ENCODE data around the gene MFSD6. TPM values are rescaled to one million over a fixed set of nuclear protein-coding genes. Genes with fewer than 3 reads are reported as not detected.
A peak's percentile ranks its signal among the peaks of the same experiment; 100 is the strongest.

MFSD6 gene
- total and polyA plus RNA-seq, 5 donors from 2014 or later = 24.0 to 67.1 (median 29.2) TPM

DNA sequence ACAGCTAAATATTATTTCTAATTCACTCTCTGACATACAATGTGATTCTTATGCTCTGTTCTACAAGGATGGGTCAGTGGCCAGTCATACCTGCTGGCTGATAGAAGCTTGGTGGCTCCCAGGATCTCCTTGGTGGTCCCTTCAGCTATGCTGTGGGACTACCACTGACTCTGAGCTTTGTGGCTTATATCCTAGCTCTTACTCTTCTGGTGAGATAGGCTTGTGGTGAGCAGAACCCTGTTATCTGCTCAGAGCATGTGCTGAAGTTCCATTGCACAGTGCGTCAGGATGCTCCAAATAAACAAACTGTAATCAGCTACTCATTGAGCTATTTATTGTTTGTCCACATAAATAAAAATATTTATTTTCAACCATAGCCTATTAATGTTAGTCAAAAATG is 51.7 kb downstream of the MFSD6 start:
- Mint-ChIP-seq H3K4me3 (no peak overlapping the region), H3K9me3 (peaks cover 0 to 3% (median 0%) of the 10 kb centered on the region in 7 donors), H3K27ac (no peak overlapping the region), H3K36me3 (peaks cover 41% of the 10 kb centered on the region), H3K4me1 (peaks cover 33 to 84% (median 59%) of the 10 kb centered on the region in 4 donors), H3K27me3 (no peaks in the 10 kb centered on the region)
- no peak overlapping the region for H3K27ac ChIP-seq (ENCODE audit: insufficient read depth, low read length, poor library complexity, severe bottlenecking)
- no peaks in the 10 kb centered on the region for H3K27me3 ChIP-seq (ENCODE audit: control insufficient read depth, insufficient read depth, low read length)
- DNase-seq (no peak), ATAC-seq (ENCODE audit: low read depth in 2 of 2) (no peak)
- H3K4me1 ChIP-seq (ENCODE audit: control insufficient read depth, insufficient read depth, low read length, poor library complexity, severe bottlenecking) = peaks cover 7% of the 10 kb centered on the region
- H3K4me3 ChIP-seq (ENCODE audit: low read depth, low read length) = no peak overlapping the region
- no peaks in the 10 kb centered on the region for H3K9me3 ChIP-seq (ENCODE audit: control insufficient read depth in 2 of 2, low read length in 2 of 2)
- peaks cover 29% of the 10 kb centered on the region for H3K36me3 ChIP-seq (ENCODE audit: control insufficient read depth, insufficient read depth, low read length)

- ATAC-seq (ENCODE audit: low read depth in 2 of 2) (no peak), DNase-seq (no peak)
- peaks cover 37 to 86% (median 61%) of the 10 kb centered on the region in 4 donors for H3K4me1 Mint-ChIP-seq
- Histone ChIP-seq H3K27me3 (ENCODE audit: control insufficient read depth, insufficient read depth, low read length) (no peaks in the 10 kb centered on the region), H3K4me3 (ENCODE audit: low read depth, low read length) (no peak overlapping the region), H3K9me3 (ENCODE audit: control insufficient read depth in 2 of 2, low read length in 2 of 2) (no peaks in the 10 kb centered on the region), H3K36me3 (ENCODE audit: control insufficient read depth, insufficient read depth, low read length) (peaks cover 29% of the 10 kb centered on the region), H3K27ac (ENCODE audit: insufficient read depth, low read length, poor library complexity, severe bottlenecking) (no peak overlapping the region), H3K4me1 (ENCODE audit: control insufficient read depth, insufficient read depth, low read length, poor library complexity, severe bottlenecking) (peaks cover 11% of the 10 kb centered on the region)
- H3K36me3 Mint-ChIP-seq = peaks cover 38% of the 10 kb centered on the region
- no peak overlapping the region for H3K4me3 Mint-ChIP-seq
- H3K27me3 Mint-ChIP-seq = no peaks in the 10 kb centered on the region
- H3K27ac Mint-ChIP-seq = peak overlapping the region in 2 of 3 donors; percentile 1 to 76
- H3K9me3 Mint-ChIP-seq = peaks cover 0 to 3% (median 0%) of the 10 kb centered on the region in 7 donors
Observed at GRCh38 chr2:190460487-190460886, 52.3 kb downstream of the MFSD6 start.

DNA sequence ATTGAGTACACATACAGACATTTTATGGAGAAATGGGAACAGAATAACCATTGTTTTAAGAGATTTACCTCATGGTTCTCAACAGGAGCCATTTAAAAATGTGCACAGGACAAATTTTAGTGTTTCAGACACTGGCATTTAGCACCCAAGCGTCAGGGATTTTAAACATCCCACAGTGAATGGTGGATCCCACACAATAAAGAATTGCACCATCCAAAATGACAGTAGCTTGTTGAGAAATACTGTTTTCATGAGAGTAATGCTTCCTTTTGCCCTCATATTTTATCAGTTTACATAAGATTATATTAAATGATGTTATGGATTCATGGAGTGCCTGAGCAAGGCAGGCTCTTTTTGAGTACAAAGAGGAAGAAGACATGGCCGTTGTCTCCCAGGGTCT is 54.0 kb downstream of the MFSD6 start:
- Mint-ChIP-seq H3K27ac (peak overlapping the region in 1 of 3 donors; percentile 66), H3K36me3 (peaks cover 33% of the 10 kb centered on the region), H3K4me1 (peaks cover 48 to 90% (median 69%) of the 10 kb centered on the region in 4 donors), H3K27me3 (no peaks in the 10 kb centered on the region), H3K9me3 (peaks cover 0 to 2% (median 0%) of the 10 kb centered on the region in 7 donors), H3K4me3 (no peak overlapping the region)
- H3K4me1 ChIP-seq (ENCODE audit: control insufficient read depth, insufficient read depth, low read length, poor library complexity, severe bottlenecking) = peaks cover 11% of the 10 kb centered on the region
- ATAC-seq (ENCODE audit: low read depth in 2 of 2) (no peak), DNase-seq (no peak)
- no peaks in the 10 kb centered on the region for H3K9me3 ChIP-seq (ENCODE audit: control insufficient read depth in 2 of 2, low read length in 2 of 2)
- H3K27me3 ChIP-seq (ENCODE audit: control insufficient read depth, insufficient read depth, low read length) = no peaks in the 10 kb centered on the region
- no peak overlapping the region for H3K27ac ChIP-seq (ENCODE audit: insufficient read depth, low read length, poor library complexity, severe bottlenecking)
- no peak overlapping the region for H3K4me3 ChIP-seq (ENCODE audit: low read depth, low read length)
- H3K36me3 ChIP-seq (ENCODE audit: control insufficient read depth, insufficient read depth, low read length) = peaks cover 20% of the 10 kb centered on the region

DNA sequence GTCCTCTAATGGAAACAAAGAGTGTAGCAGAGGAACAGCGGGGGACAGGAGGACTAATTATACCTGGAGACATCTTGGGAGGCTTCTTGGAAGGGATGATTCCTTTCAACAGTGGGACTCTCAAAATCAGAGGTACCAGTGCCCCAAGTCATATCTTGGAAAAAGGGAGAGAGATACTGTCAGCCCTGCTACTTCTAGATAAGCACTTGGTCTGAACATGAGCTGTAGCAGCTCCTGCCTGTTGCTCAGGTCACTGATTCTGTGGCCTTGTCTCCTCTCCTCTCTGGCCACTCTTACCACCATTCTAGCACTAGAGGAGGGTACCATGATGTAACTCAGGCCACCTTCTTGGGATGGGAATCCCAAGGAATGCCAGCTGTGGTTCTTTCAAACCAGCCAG is 54.5 kb downstream of the MFSD6 start:
- Histone ChIP-seq H3K27ac (ENCODE audit: insufficient read depth, low read length, poor library complexity, severe bottlenecking) (no peak overlapping the region), H3K36me3 (ENCODE audit: control insufficient read depth, insufficient read depth, low read length) (peaks cover 17% of the 10 kb centered on the region), H3K9me3 (ENCODE audit: control insufficient read depth in 2 of 2, low read length in 2 of 2) (no peaks in the 10 kb centered on the region), H3K4me1 (ENCODE audit: control insufficient read depth, insufficient read depth, low read length, poor library complexity, severe bottlenecking) (peaks cover 11% of the 10 kb centered on the region), H3K4me3 (ENCODE audit: low read depth, low read length) (no peak overlapping the region), H3K27me3 (ENCODE audit: control insufficient read depth, insufficient read depth, low read length) (no peaks in the 10 kb centered on the region)
- DNase-seq (no peak), ATAC-seq (ENCODE audit: low read depth in 2 of 2) (no peak)
- H3K36me3 Mint-ChIP-seq = peaks cover 29% of the 10 kb centered on the region
- peak overlapping the region in 1 of 4 donors; percentile 35 for H3K4me3 Mint-ChIP-seq
- H3K4me1 Mint-ChIP-seq = peaks cover 49 to 91% (median 70%) of the 10 kb centered on the region in 4 donors
- peak overlapping the region in 2 of 3 donors; percentile 60 to 66 for H3K27ac Mint-ChIP-seq
- H3K9me3 Mint-ChIP-seq = no peaks in the 10 kb centered on the region
- H3K27me3 Mint-ChIP-seq = no peaks in the 10 kb centered on the region

GRCh38 chr2:190465060-190465459 is 56.9 kb downstream of the MFSD6 start:
- Histone ChIP-seq H3K27ac (ENCODE audit: insufficient read depth, low read length, poor library complexity, severe bottlenecking) (no peak overlapping the region), H3K36me3 (ENCODE audit: control insufficient read depth, insufficient read depth, low read length) (peaks cover 14% of the 10 kb centered on the region), H3K4me3 (ENCODE audit: low read depth, low read length) (no peak overlapping the region), H3K27me3 (ENCODE audit: control insufficient read depth, insufficient read depth, low read length) (no peaks in the 10 kb centered on the region), H3K4me1 (ENCODE audit: control insufficient read depth, insufficient read depth, low read length, poor library complexity, severe bottlenecking) (peaks cover 18% of the 10 kb centered on the region), H3K9me3 (ENCODE audit: control insufficient read depth in 2 of 2, low read length in 2 of 2) (no peaks in the 10 kb centered on the region)
- DNase-seq = no peak
- peaks cover 52 to 88% (median 75%) of the 10 kb centered on the region in 4 donors for H3K4me1 Mint-ChIP-seq
- H3K27ac Mint-ChIP-seq = peak overlapping the region; percentile 23 to 53 (median 38)
- no peaks in the 10 kb centered on the region for H3K27me3 Mint-ChIP-seq
- peaks cover 0 to 1% (median 0%) of the 10 kb centered on the region in 7 donors for H3K9me3 Mint-ChIP-seq
- peak overlapping the region in 1 of 4 donors; percentile 8 for H3K4me3 Mint-ChIP-seq
- no peak for ATAC-seq (ENCODE audit: low read depth in 2 of 2)
- peaks cover 26% of the 10 kb centered on the region for H3K36me3 Mint-ChIP-seq

DNA sequence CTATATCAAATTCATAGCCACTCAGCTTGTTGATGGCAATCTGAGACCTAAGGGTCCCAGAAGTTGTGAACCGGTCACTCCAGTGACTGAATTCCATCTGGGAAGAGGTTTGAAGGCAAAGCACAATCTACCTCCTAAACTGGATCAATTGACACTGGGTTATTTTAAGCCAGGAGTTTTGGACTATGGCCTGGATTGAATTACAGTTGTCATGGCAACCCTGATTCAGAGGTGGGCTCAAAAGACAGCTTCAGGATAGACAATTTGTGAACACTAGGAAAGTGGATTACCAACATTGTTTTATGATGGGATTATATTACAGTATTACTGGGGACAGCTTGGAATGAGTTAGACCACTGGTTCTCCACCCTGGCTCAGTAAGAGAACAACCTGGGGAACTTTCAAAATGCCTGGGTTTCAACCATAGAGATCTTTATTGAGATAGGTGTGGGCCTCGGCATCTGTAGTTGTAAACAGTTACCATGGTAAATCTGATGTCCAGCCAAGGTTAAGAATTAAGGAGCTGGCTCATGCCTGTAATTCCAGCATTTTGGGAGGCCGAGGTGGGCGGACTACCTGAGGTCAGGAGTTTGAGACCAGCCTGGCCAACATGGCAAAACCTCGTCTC is 58.8 kb downstream of the MFSD6 start:
- H3K4me3 ChIP-seq (ENCODE audit: low read depth, low read length) = no peak overlapping the region
- Mint-ChIP-seq H3K27me3 (no peaks in the 10 kb centered on the region), H3K27ac (peak overlapping the region in 1 of 3 donors; percentile 80), H3K9me3 (peaks cover 0 to 2% (median 0%) of the 10 kb centered on the region in 7 donors), H3K36me3 (peaks cover 33% of the 10 kb centered on the region), H3K4me3 (peak overlapping the region in 1 of 4 donors; percentile 84), H3K4me1 (peaks cover 50 to 76% (median 64%) of the 10 kb centered on the region in 4 donors)
- H3K36me3 ChIP-seq (ENCODE audit: control insufficient read depth, insufficient read depth, low read length) = peaks cover 17% of the 10 kb centered on the region
- no peaks in the 10 kb centered on the region for H3K9me3 ChIP-seq (ENCODE audit: control insufficient read depth in 2 of 2, low read length in 2 of 2)
- H3K27me3 ChIP-seq (ENCODE audit: control insufficient read depth, insufficient read depth, low read length) = no peaks in the 10 kb centered on the region
- no peak overlapping the region for H3K27ac ChIP-seq (ENCODE audit: insufficient read depth, low read length, poor library complexity, severe bottlenecking)
- H3K4me1 ChIP-seq (ENCODE audit: control insufficient read depth, insufficient read depth, low read length, poor library complexity, severe bottlenecking) = peaks cover 20% of the 10 kb centered on the region
- DNase-seq = no peak
- no peak for ATAC-seq (ENCODE audit: low read depth in 2 of 2)

- Mint-ChIP-seq H3K36me3 (peaks cover 34% of the 10 kb centered on the region), H3K4me3 (peak overlapping the region in 1 of 4 donors; percentile 84)
Observed at GRCh38 chr2:190467575-190468083, 59.5 kb downstream of the MFSD6 start.

More at GRCh38 chr2:190467575-190468083, 59.5 kb downstream of the MFSD6 start:
- H3K36me3 ChIP-seq (ENCODE audit: control insufficient read depth, insufficient read depth, low read length) = peaks cover 16% of the 10 kb centered on the region
- H3K4me3 ChIP-seq (ENCODE audit: low read depth, low read length) = no peak overlapping the region
- DNase-seq (no peak), ATAC-seq (ENCODE audit: low read depth in 2 of 2) (no peak)
- Mint-ChIP-seq H3K4me1 (peaks cover 43 to 69% (median 59%) of the 10 kb centered on the region in 4 donors), H3K27ac (peak overlapping the region in 2 of 3 donors; percentile 23 to 80), H3K27me3 (no peaks in the 10 kb centered on the region), H3K9me3 (peaks cover 0 to 2% (median 0%) of the 10 kb centered on the region in 7 donors)
- no peak overlapping the region for H3K27ac ChIP-seq (ENCODE audit: insufficient read depth, low read length, poor library complexity, severe bottlenecking)
- peaks cover 20% of the 10 kb centered on the region for H3K4me1 ChIP-seq (ENCODE audit: control insufficient read depth, insufficient read depth, low read length, poor library complexity, severe bottlenecking)
- no peaks in the 10 kb centered on the region for H3K9me3 ChIP-seq (ENCODE audit: control insufficient read depth in 2 of 2, low read length in 2 of 2)
- no peaks in the 10 kb centered on the region for H3K27me3 ChIP-seq (ENCODE audit: control insufficient read depth, insufficient read depth, low read length)

All from CD4-positive, CD25-positive, alpha-beta regulatory T cell (primary cell).